Right cardiac atrium (tissue), 5 donors: ENCODE results near the gene LCT. TPM values are rescaled to one million over a fixed set of nuclear protein-coding genes. Genes with fewer than 3 reads are reported as not detected.
A peak's percentile ranks its signal among the peaks of the same experiment; 100 is the strongest.

Experiments used
- ATAC-seq, 2 donors: fragments of 200-7000 bp; cut with Tn5 transposase; one replicate each; pipeline versions ENCODE4 v1.8.0 to v1.9.1; 2020; ENCODE audit warnings: moderate library complexity in 2 of 2, mild to moderate bottlenecking in 1 of 2
- DNase-seq, 3 donors: peaks; one replicate each; pipeline ENCODE4 v3.0.0-alpha.2; 2020
- H3K27ac ChIP-seq: one replicate; pipeline ENCODE4 v1.5.1; 2013; ENCODE audit warnings: mild to moderate bottlenecking, low read length, control low read depth, moderate library complexity
- H3K27me3 ChIP-seq: one replicate; pipeline ENCODE4 v1.6.1; 2013; ENCODE audit not compliant: control insufficient read depth, insufficient read depth
- H3K4me1 ChIP-seq: one replicate; pipeline ENCODE4 v1.6.1; 2013; ENCODE audit warnings: low read length; ENCODE audit not compliant: control insufficient read depth, insufficient read depth
- H3K4me3 ChIP-seq: one replicate; pipeline ENCODE4 v1.5.1; 2013; ENCODE audit warnings: low read length, control low read depth
- H3K9me3 ChIP-seq: one replicate; pipeline ENCODE4 v1.6.1; 2013; ENCODE audit warnings: low read length; ENCODE audit not compliant: control insufficient read depth
- WGBS: extraction: QIAGEN DNeasy Blood & Tissue Kit; methylation state at CpG from one replicate; pipeline ENCODE4 v1.1.7; 2013; 5-methylcytosine and 5-hydroxymethylcytosine counted together
- intact Hi-C, 4 donors: fragments of 100-400 bp; cut with DNase I; formaldehyde crosslinking; loops; one replicate each; pipeline versions ENCODE4 v1.11.0 to v1.14.0; 2022 to 2023
- polyA plus RNA-seq: library from polyadenylated mRNA; stranded (reverse); fragments of 200-250 nt; gene quantifications from one replicate; pipeline ENCODE4 v1.2.3, GENCODE V29; 2013
- total RNA-seq, 4 donors: library from RNA; stranded (reverse); fragmentation: NEBNext Ultra II Directional; extraction: Animal tissue kit (Norgen Biotek cat#: 25700); gene quantifications; one replicate each; pipeline ENCODE4 v1.2.1, GENCODE V29; 2021
- donor health status: healthy with polysubstance abuse.
- donor health status: DM: no; HTN: yes; CAD: no.
- donor health status: DM: no; HTN: no; CAD: no.
- donor health status: DM: no; HTN: yes; CAD: no; lungs with severe emphysema.
- donor health status: DM: yes; HTN: yes; CAD: no.

Gene LCT
- total and polyA plus RNA-seq, 5 donors, result not detected

- no peak overlapping the region for H3K27ac ChIP-seq
- H3K4me1 ChIP-seq, result no peaks in the 10 kb centered on the region
- no peaks in the 10 kb centered on the region for H3K27me3 ChIP-seq
- no peaks in the 10 kb centered on the region for H3K9me3 ChIP-seq
- H3K4me3 ChIP-seq, result no peak overlapping the region
- no peak for DNase-seq
- intact Hi-C loops, result no loop called here
- ATAC-seq, result no peak
Measured at GRCh38 chr2:135851858-135852257, 14.9 kb upstream of the LCT start.

GRCh38 chr2:135850892-135851668, 14.1 kb upstream of the LCT start:
- 87% methylated on average over 17 of the region's 17 CpGs for WGBS
- intact Hi-C loops, result no loop called here
- no peak overlapping the region for H3K27ac ChIP-seq
- DNase-seq (no peak), ATAC-seq (no peak)
- H3K9me3 ChIP-seq, result no peaks in the 10 kb centered on the region
- no peaks in the 10 kb centered on the region for H3K4me1 ChIP-seq
- H3K4me3 ChIP-seq, result no peak overlapping the region
- no peaks in the 10 kb centered on the region for H3K27me3 ChIP-seq

GRCh38 chr2:135849087-135849486, 12.1 kb upstream of the LCT start:
- Histone ChIP-seq H3K27me3 (no peaks in the 10 kb centered on the region), H3K4me1 (no peaks in the 10 kb centered on the region), H3K27ac (no peak overlapping the region), H3K4me3 (no peak overlapping the region), H3K9me3 (no peaks in the 10 kb centered on the region)
- intact Hi-C loops, result no loop called here
- DNase-seq (no peak), ATAC-seq (no peak)
- 97% methylated on average over 3 of the region's 3 CpGs for WGBS

GRCh38 chr2:135845997-135846396, 9.0 kb upstream of the LCT start:
- no peak for ATAC-seq
- DNase-seq, result no peak
- intact Hi-C loops, result no loop called here
- Histone ChIP-seq H3K27me3 (no peaks in the 10 kb centered on the region), H3K4me1 (no peaks in the 10 kb centered on the region), H3K9me3 (no peaks in the 10 kb centered on the region), H3K4me3 (no peak overlapping the region), H3K27ac (no peak overlapping the region)
- WGBS, result 95% methylated on average over 5 of the region's 5 CpGs

GRCh38 chr2:135845257-135845656, 8.3 kb upstream of the LCT start:
- intact Hi-C loops, result no loop called here
- Histone ChIP-seq H3K4me1 (no peaks in the 10 kb centered on the region), H3K27ac (no peak overlapping the region), H3K9me3 (no peaks in the 10 kb centered on the region), H3K4me3 (no peak overlapping the region), H3K27me3 (no peaks in the 10 kb centered on the region)
- DNase-seq (no peak), ATAC-seq (no peak)
- 91% methylated on average over 3 of the region's 3 CpGs for WGBS

- 72% methylated on average over 12 of the region's 12 CpGs for WGBS
- intact Hi-C loops, result no loop called here
- H3K27ac ChIP-seq, result no peak overlapping the region
- no peak for DNase-seq
- no peaks in the 10 kb centered on the region for H3K27me3 ChIP-seq
- H3K4me1 ChIP-seq, result no peaks in the 10 kb centered on the region
- no peak overlapping the region for H3K4me3 ChIP-seq
- no peaks in the 10 kb centered on the region for H3K9me3 ChIP-seq
- no peak for ATAC-seq
Measured at GRCh38 chr2:135844301-135844895, 7.4 kb upstream of the LCT start.

- Histone ChIP-seq H3K27ac (no peak overlapping the region), H3K4me1 (no peaks in the 10 kb centered on the region), H3K9me3 (no peaks in the 10 kb centered on the region), H3K4me3 (no peak overlapping the region), H3K27me3 (no peaks in the 10 kb centered on the region)
- DNase-seq (no peak), ATAC-seq (no peak)
- intact Hi-C loops, result no loop called here
- WGBS, result 78% methylated on average over 3 of the region's 3 CpGs
Measured at GRCh38 chr2:135843671-135844070, 6.7 kb upstream of the LCT start.

- H3K27me3 ChIP-seq, result no peaks in the 10 kb centered on the region
- intact Hi-C loops, result no loop called here
- DNase-seq (peak in 1 of 3 donors; percentile 52), ATAC-seq (peak in 1 of 2 donors; percentile 59)
- H3K27ac ChIP-seq, result peak overlapping the region; percentile 6
- 41% methylated on average over 2 of the region's 2 CpGs for WGBS
- H3K4me3 ChIP-seq, result no peak overlapping the region
- no peaks in the 10 kb centered on the region for H3K9me3 ChIP-seq
- H3K4me1 ChIP-seq, result no peaks in the 10 kb centered on the region
Measured at GRCh38 chr2:135840601-135841000, 3.6 kb upstream of the LCT start.

GRCh38 chr2:135839713-135840112, 2.7 kb upstream of the LCT start:
- ATAC-seq, result peak; percentile 41 to 85
- 28% methylated on average over 2 of the region's 2 CpGs for WGBS
- no peaks in the 10 kb centered on the region for H3K9me3 ChIP-seq
- no peaks in the 10 kb centered on the region for H3K4me1 ChIP-seq
- H3K27ac ChIP-seq, result no peak overlapping the region
- no peaks in the 10 kb centered on the region for H3K27me3 ChIP-seq
- intact Hi-C loops, result no loop called here
- no peak for DNase-seq
- no peak overlapping the region for H3K4me3 ChIP-seq

- H3K27ac ChIP-seq, result no peak overlapping the region
- no peaks in the 10 kb centered on the region for H3K27me3 ChIP-seq
- DNase-seq (no peak), ATAC-seq (no peak)
- no peaks in the 10 kb centered on the region for H3K4me1 ChIP-seq
- no peak overlapping the region for H3K4me3 ChIP-seq
- no peaks in the 10 kb centered on the region for H3K9me3 ChIP-seq
- WGBS, result 96% methylated on average over 3 of the region's 3 CpGs
- intact Hi-C loops, result no loop called here
Measured at GRCh38 chr2:135838502-135838901, 1.5 kb upstream of the LCT start.

- ATAC-seq, result no peak
- WGBS, result 94% methylated on average over 6 of the region's 6 CpGs
Measured at GRCh38 chr2:135832891-135833290, 4.1 kb downstream of the LCT start.

More at GRCh38 chr2:135832891-135833290, 4.1 kb downstream of the LCT start:
- intact Hi-C loops, result no loop called here
- H3K4me3 ChIP-seq, result no peak overlapping the region
- no peaks in the 10 kb centered on the region for H3K9me3 ChIP-seq
- H3K4me1 ChIP-seq, result no peaks in the 10 kb centered on the region
- H3K27ac ChIP-seq, result no peak overlapping the region
- no peaks in the 10 kb centered on the region for H3K27me3 ChIP-seq
- DNase-seq, result no peak
